ENCODE measurements around the gene KHDC3L. TPM values are rescaled to one million over a fixed set of nuclear protein-coding genes. Genes with fewer than 3 reads are reported as not detected.
"Not testable (repeated sequence)": the region's sequence is repeated elsewhere in the genome, so short reads cannot be mapped to it uniquely, and the experiment has no call there.

KHDC3L gene
- polyA plus RNA-seq, 3 donors: 0.09 TPM; not detected in 2

GRCh38 chr6:73369157-73369556, 6.7 kb downstream of the KHDC3L start:
- DNase-seq: no peak

GRCh38 chr6:73369563-73369962, 7.1 kb downstream of the KHDC3L start, which contains the start of gene OOEP:
Gene OOEP (minus strand): TSS chr6:73369897. CDS start chr6:73369792, 105 bp downstream.
- DNase-seq: no peak

GRCh38 chr6:73371984-73372383, 9.5 kb downstream of the KHDC3L start:
- DNase-seq: no peak

GRCh38 chr6:73372516-73372915, 10.1 kb downstream of the KHDC3L start:
- no peak for DNase-seq

GRCh38 chr6:73375216-73375615, 12.8 kb downstream of the KHDC3L start:
- no peak for DNase-seq

GRCh38 chr6:73377225-73377624, 14.8 kb downstream of the KHDC3L start:
- DNase-seq: no peak

- not testable (repeated sequence) for DNase-seq
Measured at GRCh38 chr6:73381531-73381930, 19.1 kb downstream of the KHDC3L start.

GRCh38 chr6:73382462-73383113, 20.1 kb downstream of the KHDC3L start:
- no peak for DNase-seq

GRCh38 chr6:73388433-73388799, 26.0 kb downstream of the KHDC3L start:
- DNase-seq: no peak

- peak; percentile 50 for DNase-seq
Measured at GRCh38 chr6:73388800-73389512, 26.5 kb downstream of the KHDC3L start.

- no peak for DNase-seq
Measured at GRCh38 chr6:73389854-73390253, 27.4 kb downstream of the KHDC3L start.

GRCh38 chr6:73391675-73392074, 29.2 kb downstream of the KHDC3L start:
- DNase-seq: no peak

GRCh38 chr6:73392188-73392587, 29.7 kb downstream of the KHDC3L start:
- DNase-seq: not testable (repeated sequence)

- DNase-seq: no peak
Measured at GRCh38 chr6:73393278-73393677, 30.8 kb downstream of the KHDC3L start.

GRCh38 chr6:73394577-73395354, 32.3 kb downstream of the KHDC3L start, which contains the start of gene DDX43:
Gene DDX43 (plus strand): TSS chr6:73394828. CDS start chr6:73394906, 78 bp downstream.
- no peak for DNase-seq

GRCh38 chr6:73395875-73396274, 33.4 kb downstream of the KHDC3L start:
- DNase-seq: no peak

- DNase-seq: no peak
Measured at GRCh38 chr6:73400656-73401055, 38.2 kb downstream of the KHDC3L start.

GRCh38 chr6:73409395-73409794, 46.9 kb downstream of the KHDC3L start:
- DNase-seq: no peak

GRCh38 chr6:73413102-73413501, 50.6 kb downstream of the KHDC3L start:
- no peak for DNase-seq
